MV-4-11 (cell line): ENCODE measurements around the gene MIS12.

Source experiments
- DNase-seq: peaks from one replicate; lab custom pipeline; 2025; lab: John Stamatoyannopoulos, UW

MIS12 gene

GRCh38 chr17:5500247-5500588 lies 13.9 kb downstream of the MIS12 start:
- DNase-seq: no peak

DNA sequence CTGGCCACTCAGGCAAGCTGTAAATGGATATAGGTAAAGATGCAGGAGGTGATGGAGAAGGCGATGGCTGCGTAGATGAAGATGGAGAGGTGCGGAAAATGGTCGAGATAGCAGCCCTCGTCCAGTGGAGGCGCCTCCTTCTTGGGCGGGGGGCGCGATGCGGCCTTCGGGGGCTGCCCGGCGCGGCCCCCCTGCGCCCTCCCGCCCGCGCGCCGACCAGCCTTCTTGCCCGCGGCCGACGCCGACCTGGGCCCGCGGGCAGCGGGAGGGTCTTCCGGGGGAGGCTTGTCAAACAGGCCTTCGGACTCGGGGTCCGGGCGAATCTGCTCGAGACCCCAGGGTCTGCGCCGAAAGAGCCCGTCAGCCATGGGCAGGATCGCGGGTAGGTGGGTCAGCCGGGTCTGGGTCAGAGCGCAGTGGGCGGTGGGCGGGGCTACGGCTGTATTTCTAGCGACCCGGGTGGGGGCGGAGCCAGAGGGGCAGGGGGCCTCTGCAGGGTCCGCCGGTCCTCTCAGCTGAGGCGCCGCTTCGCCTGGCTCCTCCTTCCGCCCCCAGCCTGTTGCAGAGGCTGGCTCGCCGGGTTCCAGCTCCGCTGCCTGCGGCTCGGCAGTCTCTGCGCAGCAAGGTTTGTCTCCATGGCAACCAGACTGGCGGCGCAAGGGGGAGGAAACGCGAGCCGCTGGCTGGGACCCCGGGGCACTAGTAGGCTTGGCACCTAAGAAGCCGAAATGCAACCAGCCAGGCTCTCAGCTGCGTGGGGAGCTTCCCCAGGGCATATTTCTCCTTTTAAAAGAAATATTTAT lies 14.4 kb downstream of the MIS12 start:
- DNase-seq: peak; percentile 52

DNA sequence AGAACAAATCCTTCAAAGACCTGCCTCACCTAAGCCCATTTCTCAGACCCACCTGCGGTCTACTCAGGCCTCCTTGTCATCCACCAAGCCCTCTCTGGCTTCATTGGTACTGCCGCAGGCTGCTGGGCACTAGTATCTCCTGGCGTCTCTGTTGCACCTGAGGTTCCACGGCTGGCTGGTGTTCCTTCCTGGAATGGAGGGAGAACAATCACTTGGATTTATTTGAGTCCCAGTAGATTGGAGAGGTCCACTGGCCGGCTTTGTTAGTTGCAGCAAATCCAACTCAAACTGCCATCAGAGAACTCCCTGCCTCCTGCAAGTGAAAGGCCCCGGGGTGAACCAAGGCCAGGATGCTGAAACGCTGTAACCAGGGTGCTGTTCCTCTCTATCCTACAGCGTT lies 15.3 kb downstream of the MIS12 start:
- no peak for DNase-seq

GRCh38 chr17:5502552-5502951 lies 16.2 kb downstream of the MIS12 start:
- no peak for DNase-seq

DNA sequence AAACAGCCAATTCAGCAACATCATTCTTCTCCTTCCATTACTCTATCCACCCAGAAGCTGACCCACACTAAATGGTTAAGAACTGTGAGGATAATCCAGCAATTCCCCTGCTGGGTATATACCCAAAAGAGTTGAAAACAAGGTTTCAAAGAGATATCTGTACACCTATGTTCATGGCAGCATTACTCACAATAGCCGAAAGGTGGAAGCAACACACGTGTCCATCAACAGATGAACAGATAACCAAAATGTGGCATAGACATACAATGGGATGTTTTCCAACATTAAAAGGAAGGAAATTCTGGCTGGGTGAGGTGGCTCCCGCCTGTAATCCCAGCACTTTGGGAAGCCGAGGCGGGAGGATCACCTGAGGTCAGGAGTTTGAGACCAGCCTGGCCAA lies 19.9 kb downstream of the MIS12 start:
- DNase-seq: no peak

GRCh38 chr17:5508810-5509209 lies 22.4 kb downstream of the MIS12 start:
- DNase-seq: no peak

GRCh38 chr17:5509482-5509881 lies 23.1 kb downstream of the MIS12 start:
- DNase-seq: no peak

DNA sequence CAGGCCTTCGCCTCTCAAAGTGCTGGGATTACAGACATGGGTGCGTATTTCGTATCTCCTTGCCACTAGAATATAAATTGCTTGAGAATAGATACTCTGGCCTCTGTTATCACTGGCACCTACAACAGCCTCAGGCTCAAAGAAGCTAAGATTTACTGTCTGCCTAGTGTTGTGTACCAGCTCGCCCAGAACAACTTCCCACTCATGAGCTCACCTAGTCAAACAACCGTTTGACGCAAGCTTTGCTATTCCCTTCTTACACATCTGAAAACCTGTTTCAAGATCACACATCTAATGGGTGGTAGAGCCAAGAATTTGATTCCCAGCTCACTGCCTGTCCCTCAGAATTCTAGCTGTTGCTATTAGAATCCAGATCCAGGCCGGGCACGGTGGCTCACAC lies 24.4 kb downstream of the MIS12 start:
- no peak for DNase-seq

DNA sequence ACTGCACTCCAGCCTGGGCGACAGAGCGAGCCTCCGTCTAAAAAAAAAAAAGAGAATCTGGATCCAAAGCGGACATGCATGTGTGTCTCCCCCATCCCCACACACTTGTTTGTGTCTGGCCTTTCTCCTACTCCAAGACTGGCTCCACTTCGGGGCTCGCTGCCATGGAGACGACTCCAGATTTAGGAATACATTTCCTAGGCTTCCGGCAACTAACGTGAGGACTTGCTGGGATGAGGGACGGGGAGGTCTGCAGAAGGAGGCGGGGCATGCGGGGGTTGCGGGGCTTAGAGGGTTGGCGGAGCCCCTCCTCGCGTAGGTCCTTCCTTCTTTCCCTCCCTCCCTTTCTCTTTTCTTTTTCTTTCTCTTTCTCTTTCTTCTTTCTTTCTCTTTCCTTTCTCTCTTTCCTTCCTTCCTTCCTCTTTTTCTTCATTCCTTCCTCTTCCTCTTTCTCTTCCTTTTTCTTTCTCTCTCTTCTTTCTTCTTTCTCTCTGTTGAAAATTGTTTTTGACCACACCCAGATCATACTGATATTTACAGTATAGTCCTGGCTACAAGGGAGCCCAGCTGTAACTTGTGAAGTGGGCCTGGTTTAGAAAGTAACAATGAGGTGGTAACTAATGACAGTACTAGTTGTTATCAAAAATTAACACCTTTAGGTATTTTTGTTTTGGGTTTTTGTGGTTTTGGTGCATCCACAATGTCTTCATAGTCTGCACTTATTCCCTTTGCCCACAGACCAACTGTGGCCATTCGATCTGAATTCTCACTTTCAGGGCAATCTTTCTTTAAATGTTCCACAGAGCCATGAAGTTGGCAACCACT lies 25.2 kb downstream of the MIS12 start:
- peak; percentile 12 for DNase-seq

- peak; percentile 93 for DNase-seq
These were observed 27.3 kb downstream of the MIS12 start for GRCh38 chr17:5513628-5514027.

GRCh38 chr17:5514976-5515375 lies 28.6 kb downstream of the MIS12 start:
- no peak for DNase-seq

GRCh38 chr17:5516060-5516792 lies 29.9 kb downstream of the MIS12 start:
- no peak for DNase-seq

GRCh38 chr17:5522476-5522875 lies 36.1 kb downstream of the MIS12 start:
- no peak for DNase-seq

DNA sequence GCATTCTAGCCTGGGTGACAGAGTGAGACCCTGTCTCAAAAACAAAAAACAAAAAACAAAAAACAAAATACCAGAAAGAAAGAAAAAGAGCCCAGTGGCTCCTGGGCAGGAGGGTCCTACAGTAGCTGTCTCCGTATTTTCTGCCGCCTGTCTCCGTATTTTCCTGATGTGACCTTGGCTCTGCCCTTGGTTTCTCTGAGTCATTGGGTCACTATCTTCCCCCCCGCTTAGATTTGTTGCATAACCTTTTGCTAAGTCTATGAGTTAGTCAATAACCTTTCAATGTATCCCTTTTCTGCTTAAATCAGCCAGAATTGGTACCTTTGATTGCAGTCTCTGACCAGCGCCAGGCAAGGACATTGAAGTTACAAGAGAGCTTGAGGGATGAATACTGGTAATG lies 36.9 kb downstream of the MIS12 start:
- DNase-seq: no peak

DNA sequence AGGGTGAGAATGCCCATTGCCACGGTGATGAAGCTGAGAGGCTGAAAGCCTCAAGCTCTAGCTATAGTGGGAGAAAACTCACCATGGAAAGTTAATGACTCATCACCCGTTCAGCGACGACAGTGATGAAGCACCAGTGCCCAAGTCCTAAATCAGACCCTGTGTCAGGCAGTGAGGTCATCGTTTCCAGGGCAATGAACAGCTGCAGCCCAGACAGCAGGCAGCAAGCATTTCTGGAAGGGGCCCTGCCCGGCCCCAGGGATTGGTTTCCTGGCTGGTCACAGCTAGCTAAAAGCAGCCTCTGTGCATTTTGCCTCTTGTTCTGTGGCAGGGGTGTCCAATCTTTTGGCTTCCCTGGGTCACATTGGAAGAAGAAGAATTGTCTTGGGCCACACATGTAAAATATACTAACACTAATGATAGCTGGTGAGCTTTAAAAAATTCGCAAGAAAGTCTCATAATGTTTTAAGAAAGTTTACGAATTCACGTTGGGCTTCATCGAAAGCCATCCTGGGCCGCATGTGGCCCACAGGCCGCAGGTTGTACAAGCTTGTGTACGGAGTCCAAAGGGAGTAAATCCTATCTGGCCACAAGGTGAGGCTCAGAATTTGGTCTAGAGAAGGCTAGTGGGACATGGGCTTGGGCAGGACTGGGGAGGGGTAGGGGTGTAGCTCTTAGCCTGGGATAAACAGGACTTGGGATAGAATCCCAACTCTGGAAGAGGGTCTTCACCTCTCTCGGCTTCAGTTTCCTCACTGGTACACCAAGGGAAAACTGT lies 40.6 kb downstream of the MIS12 start:
- DNase-seq: peak; percentile 98

DNA sequence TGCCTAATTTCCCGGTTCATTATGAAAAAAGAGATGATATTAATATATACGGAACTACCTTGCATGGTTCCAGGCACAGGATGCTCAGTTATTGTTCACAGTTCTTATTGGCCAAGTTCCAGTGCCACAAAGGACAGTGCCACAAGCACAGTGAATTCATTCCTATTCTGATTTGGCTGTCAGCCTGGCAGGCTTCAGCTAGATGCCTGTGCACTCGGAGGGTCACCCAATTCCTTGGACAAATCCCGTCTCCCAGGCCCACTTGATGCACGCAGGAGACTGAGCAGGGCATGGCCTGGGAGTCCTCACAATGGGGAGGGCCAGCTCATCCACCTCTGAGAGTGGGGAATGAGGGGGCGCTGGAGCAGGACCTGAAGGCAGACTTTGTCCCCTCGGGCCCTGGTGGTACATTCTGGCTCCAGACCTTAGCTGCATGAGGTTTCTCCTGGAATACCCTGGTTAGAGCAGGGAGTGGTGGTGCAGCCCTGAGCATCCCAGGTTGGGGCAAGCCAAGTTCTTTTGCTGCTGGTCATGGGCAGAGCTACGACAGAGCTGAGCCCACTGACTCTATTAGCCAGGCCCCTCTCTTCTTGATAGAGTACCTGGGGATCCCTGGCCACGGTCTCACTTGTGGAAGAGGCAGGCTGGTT lies 41.4 kb downstream of the MIS12 start:
- DNase-seq: no peak

DNA sequence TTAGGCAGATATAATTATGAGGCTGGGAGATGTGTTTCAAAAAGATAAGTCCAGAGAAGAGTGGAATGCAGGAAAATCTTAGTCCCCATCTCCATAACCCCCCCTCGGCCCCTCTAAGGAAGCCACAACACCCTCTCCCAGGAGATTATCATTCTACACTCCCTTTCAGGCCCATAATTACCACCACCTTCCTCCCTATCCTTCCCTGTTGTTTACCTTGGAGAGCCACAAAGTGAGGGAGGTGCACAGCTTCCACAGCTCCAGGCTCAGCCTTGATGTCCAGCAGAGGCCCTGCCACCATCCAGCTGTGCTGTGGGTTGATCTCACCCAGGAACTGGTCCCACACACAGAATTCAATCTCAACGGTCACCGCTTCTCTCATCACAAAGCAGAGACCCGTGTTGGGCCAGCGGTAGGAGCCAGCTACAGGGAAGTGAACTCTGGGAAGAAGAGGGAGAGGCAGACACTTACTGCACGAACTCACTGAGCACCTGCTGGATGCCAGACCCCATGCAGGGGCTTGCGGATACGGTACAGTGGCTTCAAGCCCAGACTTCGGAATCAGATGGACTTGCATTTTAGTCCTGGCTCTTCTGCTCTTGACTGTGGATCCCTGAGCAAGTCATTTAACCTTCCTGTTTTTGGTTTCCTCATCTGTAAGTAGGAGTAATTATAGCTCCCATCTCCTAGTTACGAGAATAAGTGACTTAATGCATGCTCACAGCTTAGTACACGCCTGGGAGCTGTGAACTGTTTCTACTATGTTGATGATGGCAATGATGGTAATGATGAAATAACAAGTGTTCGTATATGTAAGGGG lies 44.1 kb downstream of the MIS12 start:
- DNase-seq: peak; percentile 52

- DNase-seq: no peak
These were observed 44.7 kb downstream of the MIS12 start for GRCh38 chr17:5531085-5531418.

DNA sequence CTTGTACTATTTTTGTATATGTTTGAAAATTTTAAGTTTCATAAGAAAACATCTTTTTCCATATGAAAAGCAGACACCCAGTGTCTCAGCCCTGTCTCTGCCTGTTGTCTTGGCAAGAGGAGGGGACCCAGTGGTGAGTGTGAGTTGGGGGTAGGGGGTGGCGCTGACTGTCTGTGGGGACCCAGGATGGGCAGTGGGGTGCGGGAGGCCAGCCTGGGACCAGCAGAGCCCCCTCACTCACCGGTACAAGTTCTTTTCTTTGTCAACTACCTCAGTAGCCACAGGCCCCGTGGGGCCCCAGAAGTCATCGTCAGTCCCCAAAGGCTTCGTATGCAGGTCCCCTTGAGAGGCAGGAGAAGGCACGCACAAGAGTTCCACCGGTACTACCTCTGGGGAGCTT lies 46.2 kb downstream of the MIS12 start:
- no peak for DNase-seq

DNA sequence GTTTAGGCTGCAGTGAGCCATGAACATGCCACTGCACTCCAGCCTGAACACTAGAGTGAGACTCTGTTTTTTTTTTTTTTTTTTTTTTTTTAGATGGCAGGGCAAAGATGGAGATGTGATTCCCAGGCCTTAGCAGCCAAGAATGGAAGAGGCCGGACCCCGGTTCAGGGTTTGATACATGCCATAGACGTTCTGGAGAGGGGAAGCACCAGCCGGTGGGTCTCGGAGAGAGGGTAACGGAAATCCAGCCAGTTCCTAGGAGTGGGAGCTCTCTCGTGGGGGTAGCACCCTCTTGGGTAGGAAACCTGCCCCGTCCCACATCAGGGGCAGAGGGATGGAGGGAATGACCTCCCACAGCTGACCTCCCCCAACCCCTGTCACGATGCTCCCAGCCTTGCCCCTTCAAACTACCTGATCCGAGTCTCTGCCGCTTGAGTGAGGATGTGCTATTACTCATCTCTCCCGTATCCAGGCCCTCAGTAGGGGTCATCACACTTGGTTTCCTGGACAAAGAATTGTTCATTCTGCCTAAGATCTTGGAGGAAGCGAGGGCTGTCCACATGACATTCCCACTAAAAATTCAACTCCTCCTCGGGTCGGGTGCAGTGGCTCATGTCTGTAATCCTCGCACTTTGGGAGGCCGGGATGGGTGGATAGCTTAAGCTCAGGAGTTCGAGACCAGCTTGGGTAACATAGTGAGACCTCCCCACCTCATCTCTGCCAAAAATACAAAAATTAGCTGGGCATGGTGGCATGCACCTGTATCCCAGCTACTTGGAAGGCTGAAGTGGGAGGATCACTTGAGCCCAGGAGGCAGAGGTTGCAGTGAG lies 47.3 kb downstream of the MIS12 start:
- no peak for DNase-seq
